Fibroblast of the aortic adventitia (primary cell): ENCODE data around the gene GPR139. TPM values are rescaled to one million over a fixed set of nuclear protein-coding genes. Genes with fewer than 3 reads are reported as not detected.

Experiments used
- DNase-seq: peaks from one replicate; pipeline ENCODE4 v3.0.0-alpha.2; 2010; ENCODE audit warnings: low read depth
- H3K4me3 ChIP-seq: 2 replicates; pipeline ENCODE4 v1.5.1; 2011; ENCODE audit warnings: low read depth, mild to moderate bottlenecking, control low read depth, low read length, moderate library complexity
- CTCF ChIP-seq: IDR thresholded peaks from 2 replicates; pipeline ENCODE4 v1.5.1; 2011; ENCODE audit warnings: mild to moderate bottlenecking, low read length, control low read depth, inconsistent platforms; ENCODE audit not compliant: insufficient read depth
- total RNA-seq: library from RNA; depleted of rRNA; stranded (reverse); fragments of >200 nt; gene quantifications from 2 replicates; pipeline ENCODE4 v1.2.3, GENCODE V29; 2012; ENCODE audit warnings: low replicate concordance

Gene GPR139
- total RNA-seq, 1 donor: not detected

GRCh38 chr16:20064520-20064919, 9.2 kb downstream of the GPR139 start:
- TF ChIP-seq CTCF: no peak
- no peak overlapping the region for H3K4me3 ChIP-seq
- DNase-seq: no peak

DNA sequence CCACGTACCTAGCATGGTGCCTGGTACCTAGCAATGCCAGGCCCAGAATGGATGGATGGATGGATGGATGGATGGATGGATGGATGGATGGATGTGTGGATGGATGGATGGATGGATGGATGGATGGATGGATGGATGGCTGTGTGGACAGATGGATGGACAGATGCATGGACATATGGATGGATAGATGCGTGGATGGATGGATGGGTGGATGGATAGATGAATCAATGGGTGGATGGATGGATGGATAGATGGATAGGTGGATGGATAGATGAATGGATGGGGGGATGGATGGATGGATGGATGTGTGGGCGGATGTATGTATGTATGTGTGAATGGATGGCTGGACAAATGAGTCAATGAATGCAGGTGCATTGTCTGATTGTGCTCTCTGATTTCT, 12.6 kb downstream of the GPR139 start:
- no peak for DNase-seq
- H3K4me3 ChIP-seq: no peak overlapping the region
- TF ChIP-seq CTCF: no peak

DNA sequence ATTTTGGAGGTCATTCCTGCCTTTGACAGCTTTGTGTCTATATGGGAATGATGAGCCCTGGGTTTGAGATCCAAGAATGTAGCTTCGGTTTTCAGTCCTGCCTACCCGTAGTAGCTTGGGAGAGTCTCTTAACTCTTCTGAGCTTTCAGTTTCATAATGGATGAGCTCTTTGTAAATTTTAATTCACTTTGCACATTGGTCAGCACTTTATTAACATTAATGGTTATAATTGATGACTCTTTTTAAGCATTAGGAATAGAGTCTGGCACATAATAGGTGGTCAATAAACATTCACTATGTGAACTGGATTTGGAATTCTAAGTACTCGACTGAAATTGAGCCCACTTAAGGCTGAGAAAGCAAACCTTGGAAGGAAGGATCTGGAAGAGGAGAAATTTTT, 17.3 kb downstream of the GPR139 start:
- no peak for TF ChIP-seq CTCF
- no peak overlapping the region for H3K4me3 ChIP-seq
- DNase-seq: no peak

- no peak overlapping the region for H3K4me3 ChIP-seq
- TF ChIP-seq CTCF: no peak
- DNase-seq: no peak
These were observed 20.4 kb downstream of the GPR139 start for GRCh38 chr16:20053336-20053735.

GRCh38 chr16:20051611-20052010, 22.1 kb downstream of the GPR139 start:
- TF ChIP-seq CTCF: no peak
- H3K4me3 ChIP-seq: no peak overlapping the region
- DNase-seq: no peak

- no peak for DNase-seq
- H3K4me3 ChIP-seq: no peak overlapping the region
- no peak for TF ChIP-seq CTCF
These were observed 22.5 kb downstream of the GPR139 start for GRCh38 chr16:20051147-20051546.

GRCh38 chr16:20049831-20050230, 23.9 kb downstream of the GPR139 start:
- DNase-seq: no peak
- TF ChIP-seq CTCF: no peak
- no peak overlapping the region for H3K4me3 ChIP-seq
